Stimulated activated CD4-positive, alpha-beta T cell treated with anti-CD3 and anti-CD28 coated beads, Interleukin-4, amount 100 ng/mL, for 1 hour (primary cell): ENCODE measurements around the gene TOX3.

Experiments used
- DNase-seq: peaks from one replicate; pipeline ENCODE4 v3.0.0-alpha.2; 2020

Gene TOX3

GRCh38 chr16:52489894-52490293, 57.0 kb downstream of the TOX3 start:
- DNase-seq = no peak

DNA sequence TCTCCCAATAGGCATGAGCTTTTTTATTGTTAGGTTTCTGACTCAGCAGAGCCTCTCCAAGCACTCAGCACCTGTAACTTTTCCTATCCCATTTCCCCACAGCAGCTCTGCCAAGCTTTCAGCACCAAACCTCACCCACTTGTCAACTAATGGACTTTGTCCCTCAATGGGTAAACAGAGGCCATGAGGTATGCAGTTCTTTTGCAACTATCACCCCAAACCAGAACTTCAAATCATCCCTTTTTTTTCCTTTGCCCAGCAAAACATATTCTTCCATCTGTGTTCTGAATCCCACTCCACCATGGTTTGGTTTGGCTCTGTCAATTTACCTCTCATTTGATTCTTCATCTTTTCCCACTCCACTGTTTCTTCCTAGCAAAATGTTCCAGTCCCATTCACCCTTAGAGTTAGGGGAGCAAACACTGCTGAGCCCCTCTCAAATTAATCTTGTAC, 58.1 kb downstream of the TOX3 start:
- DNase-seq = no peak

- DNase-seq = no peak
Measured at GRCh38 chr16:52487849-52488457, 59.0 kb downstream of the TOX3 start.

GRCh38 chr16:52480237-52480636, 66.7 kb downstream of the TOX3 start:
- DNase-seq = no peak

DNA sequence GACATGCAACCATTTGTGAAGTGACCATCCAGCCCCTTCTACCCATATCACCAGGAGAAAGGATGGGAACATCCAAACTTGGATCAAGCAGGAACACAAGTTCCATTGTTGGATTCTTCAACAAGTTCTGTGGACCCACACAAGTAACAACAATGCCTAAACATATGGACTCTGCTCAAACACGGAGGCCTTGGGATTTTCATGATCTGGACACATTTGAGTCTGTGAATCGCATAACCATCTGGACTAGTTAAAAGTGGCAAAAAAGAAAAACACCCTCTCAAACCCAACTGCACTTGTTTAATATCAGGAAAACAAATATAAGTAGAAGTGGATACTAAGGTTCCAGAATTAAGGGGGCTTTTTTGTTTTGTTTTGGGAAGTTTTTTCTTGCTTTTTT, 70.8 kb downstream of the TOX3 start:
- no peak for DNase-seq

DNA sequence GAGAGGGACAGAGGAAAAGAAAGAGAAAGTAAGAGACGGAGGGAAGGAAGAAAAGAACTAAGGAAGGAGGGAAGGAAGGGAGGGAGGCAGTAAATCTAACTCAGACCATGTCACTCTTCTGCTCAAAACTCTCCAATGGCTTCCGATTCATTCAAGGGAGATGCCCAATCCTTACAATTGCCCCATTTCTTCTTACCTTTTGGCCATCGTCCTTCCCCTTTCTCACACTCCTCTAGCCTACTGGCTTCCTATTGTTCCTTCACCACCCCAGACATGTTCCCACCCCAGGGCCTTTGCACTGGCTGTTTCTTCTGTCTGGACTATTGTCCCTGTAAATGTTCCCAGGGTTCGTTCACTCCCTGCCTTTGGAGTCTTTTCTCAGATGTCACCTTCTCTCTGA, 72.3 kb downstream of the TOX3 start:
- no peak for DNase-seq

- no peak for DNase-seq
Measured at GRCh38 chr16:52473096-52473495, 73.8 kb downstream of the TOX3 start.

DNA sequence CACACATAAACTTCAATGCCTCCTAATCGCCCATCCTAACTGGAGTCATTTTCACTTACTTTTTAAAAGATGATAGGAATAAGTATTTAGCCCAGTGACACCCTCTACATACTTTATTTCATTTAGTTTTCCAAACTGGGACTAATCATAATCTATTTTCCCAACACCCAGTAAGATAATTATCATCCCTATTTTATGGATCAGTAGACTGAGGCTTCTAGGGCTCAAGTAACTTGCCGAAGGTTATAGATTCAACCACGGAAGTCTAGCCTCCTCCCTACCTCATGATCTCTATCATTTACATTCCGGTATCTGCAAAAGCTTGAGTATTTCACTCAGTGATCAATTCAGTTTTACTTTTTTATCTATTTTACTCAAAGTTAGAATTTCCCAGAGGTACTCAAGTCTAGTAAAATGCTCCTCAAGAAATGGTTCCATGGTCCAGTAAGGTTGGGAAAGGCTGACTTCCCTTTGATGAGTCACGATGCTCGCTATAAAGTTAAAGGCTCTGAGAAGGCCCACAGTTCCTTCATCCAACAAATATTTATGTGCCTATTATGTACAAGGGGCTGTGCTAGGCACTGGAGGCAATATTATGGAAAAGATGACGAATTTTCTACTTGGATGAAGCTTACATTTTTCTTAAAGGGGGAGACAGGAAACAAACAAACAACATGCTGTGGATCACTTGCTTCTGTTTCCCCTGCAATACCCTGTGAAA, 75.1 kb downstream of the TOX3 start:
- no peak for DNase-seq

GRCh38 chr16:52470585-52470984, 76.4 kb downstream of the TOX3 start:
- no peak for DNase-seq

GRCh38 chr16:52469775-52470174, 77.2 kb downstream of the TOX3 start:
- DNase-seq = no peak

GRCh38 chr16:52469091-52469490, 77.9 kb downstream of the TOX3 start:
- DNase-seq = no peak

GRCh38 chr16:52467753-52468152, 79.2 kb downstream of the TOX3 start:
- DNase-seq = no peak

DNA sequence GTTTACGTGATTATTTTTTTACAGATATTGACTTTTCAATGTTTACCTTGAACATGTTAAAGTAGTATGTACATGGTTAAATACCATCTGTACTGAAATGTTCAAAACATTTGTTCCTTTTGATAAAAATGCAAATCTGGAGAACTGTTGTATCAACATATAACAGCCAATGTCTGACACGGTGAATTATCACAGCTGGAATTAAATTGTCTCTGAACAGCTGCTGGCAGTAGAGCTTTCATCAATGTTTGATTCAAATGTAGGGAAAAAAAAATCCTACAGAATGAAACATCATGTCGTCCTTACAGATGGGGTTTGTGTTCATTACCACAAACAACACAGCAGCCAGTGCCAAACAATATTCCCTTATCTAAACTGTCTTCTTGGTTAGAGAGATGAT, 79.9 kb downstream of the TOX3 start:
- DNase-seq = no peak

- no peak for DNase-seq
Measured at GRCh38 chr16:52465711-52466267, 81.2 kb downstream of the TOX3 start.

DNA sequence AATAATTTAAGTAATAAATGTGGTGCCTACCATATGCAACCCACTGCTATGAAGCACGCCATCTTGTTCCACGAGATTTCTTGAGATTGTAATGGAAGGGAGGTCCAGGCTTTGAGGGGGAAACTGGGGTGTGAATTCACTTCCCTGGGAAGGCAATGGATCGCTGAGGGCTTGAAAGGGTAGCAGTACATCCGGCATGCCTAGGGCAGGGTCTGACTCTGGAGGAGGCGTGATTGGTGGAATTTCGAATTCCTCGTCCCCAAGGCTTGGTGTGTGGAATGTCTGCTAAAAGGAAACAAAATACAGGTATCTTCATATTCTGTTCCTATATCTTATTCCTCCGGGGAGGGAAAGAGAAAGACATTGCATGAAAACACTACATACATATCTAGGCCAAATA, 83.0 kb downstream of the TOX3 start:
- DNase-seq = no peak

DNA sequence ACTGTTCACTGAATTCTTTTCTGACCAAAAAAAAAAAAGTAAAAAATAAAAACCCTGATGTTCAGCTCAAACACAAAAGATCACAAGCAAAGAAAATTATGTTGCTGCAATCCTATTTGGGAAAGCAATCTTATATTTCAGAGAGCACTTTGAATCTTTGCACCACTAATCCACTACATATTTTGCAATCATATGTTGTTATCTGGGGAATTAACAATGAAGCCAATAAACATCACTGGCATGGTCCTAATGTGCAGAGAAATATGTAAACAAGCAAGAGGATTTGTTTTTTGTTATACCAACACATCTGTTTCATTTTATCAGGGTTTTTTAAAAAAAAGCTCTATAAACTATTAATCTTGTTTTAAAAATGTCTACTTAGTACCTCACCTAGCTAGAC, 84.1 kb downstream of the TOX3 start:
- DNase-seq = no peak

GRCh38 chr16:52460639-52461178, 86.2 kb downstream of the TOX3 start:
- DNase-seq = no peak

DNA sequence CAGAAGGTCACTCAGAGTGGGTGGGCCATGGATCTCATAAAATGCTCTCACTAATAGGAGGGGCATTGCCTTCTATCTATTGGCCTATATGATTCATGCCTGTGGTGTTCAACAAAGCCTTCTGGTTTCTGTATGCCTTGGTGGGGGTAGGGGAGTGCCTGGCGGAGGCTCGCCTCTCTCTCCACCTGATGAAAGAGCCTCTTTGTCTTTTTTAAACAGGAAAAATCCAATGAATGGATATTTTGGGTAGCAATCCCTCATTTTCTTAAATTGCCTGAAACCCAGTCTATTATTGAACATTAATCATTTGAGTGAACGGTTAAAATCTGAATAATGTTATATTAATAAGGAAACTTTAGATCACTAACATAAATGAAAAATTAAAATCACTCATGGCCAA, 90.6 kb downstream of the TOX3 start:
- DNase-seq = no peak

- no peak for DNase-seq
Measured at GRCh38 chr16:52455549-52456277, 91.2 kb downstream of the TOX3 start.

DNA sequence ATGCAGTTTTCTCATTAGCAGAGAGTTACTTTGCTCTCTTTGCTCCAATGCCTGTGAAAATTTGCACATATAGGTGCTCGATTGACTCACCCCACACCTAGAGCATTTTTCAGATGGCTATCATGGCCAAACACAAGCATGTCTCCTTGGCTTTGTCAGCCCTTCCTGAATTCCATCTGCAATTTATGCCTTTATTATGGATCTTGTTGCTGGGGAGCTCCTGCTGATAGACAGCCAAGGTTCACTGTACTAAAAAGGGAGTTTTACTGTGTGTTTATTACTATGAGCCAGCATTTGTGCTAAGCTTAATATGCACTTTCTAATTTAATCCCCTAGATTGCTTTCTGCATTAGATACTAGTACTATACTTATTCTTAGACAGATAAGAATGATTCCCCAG, 93.3 kb downstream of the TOX3 start:
- DNase-seq = no peak

DNA sequence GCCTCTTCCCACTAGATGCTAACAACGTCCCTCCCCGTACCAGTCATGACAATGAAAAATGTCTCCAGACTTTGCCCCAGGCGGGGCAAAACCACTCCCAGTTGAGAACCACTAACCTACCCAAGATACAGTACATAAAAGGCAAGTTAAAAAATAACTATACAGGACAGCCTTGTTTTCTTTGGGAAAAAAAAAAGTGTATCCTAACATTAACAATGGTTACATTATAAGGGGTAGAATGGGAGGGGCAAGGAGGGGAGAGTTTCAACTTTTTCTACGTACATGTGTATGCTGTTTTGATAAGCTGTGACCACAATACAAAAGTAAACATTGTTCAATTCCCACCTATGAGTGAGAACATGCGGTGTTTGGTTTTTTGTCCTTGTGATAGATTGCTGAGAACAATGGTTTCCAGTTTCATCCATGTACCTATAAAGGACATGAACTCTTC, 94.9 kb downstream of the TOX3 start:
- no peak for DNase-seq

- no peak for DNase-seq
Measured at GRCh38 chr16:52450916-52451315, 96.0 kb downstream of the TOX3 start.

DNA sequence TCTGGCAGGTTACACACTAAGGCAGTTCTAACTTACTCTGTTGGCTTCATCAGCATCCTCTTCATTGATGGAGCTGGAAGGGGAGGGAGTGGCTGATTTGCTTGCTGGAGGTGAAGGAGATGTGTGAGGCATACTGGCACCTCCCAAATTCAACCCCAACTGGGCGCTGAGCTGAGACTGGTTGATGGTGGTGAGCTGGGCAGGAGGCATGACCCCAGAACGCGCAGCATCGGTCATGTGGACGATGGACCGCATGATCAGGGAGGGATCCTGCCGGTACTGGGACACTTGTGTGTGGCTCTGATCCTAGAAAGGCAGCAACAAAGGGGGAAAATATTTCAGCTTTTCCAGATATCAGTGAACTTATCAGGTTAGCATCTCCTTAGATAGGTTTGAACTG, 96.7 kb downstream of the TOX3 start:
- DNase-seq = no peak

DNA sequence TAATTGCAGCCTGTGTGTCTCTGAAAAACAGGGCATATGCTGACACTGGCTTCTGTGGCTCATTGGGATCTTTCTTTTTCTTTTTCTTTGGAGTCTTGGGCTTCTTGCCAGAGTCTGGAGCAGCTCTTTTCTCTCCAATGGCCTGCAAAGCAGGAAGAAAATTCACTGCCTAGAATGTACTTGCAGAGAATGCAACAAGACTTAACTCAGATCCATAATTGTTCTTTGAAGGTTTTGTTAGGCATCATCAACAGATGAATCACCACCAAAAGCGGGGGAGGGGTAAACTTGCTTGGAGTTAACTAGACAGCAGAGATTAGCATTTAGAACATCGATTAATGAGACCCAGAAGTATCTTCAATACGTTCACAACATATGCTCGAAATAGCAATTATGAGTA, 100.9 kb downstream of the TOX3 start:
- DNase-seq = no peak
